Measurements from ENCODE around the gene ADAMTS15.

- TF ChIP-seq CTCF (IDR thresholded peaks at IDR 0.05) (no peak), POLR2A (IDR thresholded peaks at IDR 0.05) (no peak)
Measured at GRCh38 chr11:130499828-130500227, 51.4 kb downstream of the ADAMTS15 start.
